Thymus (tissue), 11 donors: ENCODE results near the gene LHPP. TPM values are rescaled to one million over a fixed set of nuclear protein-coding genes. Genes with fewer than 3 reads are reported as not detected.
A peak's percentile ranks its signal among the peaks of the same experiment; 100 is the strongest.

Source experiments
- DNase-seq, 9 donors: peaks; one replicate each; pipeline ENCODE4 v3.0.0-alpha.2; 2013; ENCODE audit warnings: low spot score in 9 of 9, low read depth in 6 of 9, missing footprints in 1 of 9
- H3K27ac ChIP-seq, 2 donors: one replicate each; pipeline ENCODE4 v1.5.1; 2013; ENCODE audit warnings: control low read depth in 1 of 2, low read depth in 1 of 2, low read length in 1 of 2, mild to moderate bottlenecking in 1 of 2, moderate library complexity in 1 of 2
- H3K27me3 ChIP-seq, 2 donors: one replicate each; pipeline ENCODE4 v1.5.1; 2013; ENCODE audit warnings: low read length in 1 of 2; ENCODE audit not compliant: control insufficient read depth in 2 of 2, insufficient read depth in 1 of 2
- H3K36me3 ChIP-seq, 2 donors: one replicate each; pipeline ENCODE4 v1.5.1; 2013; ENCODE audit warnings: low read length in 1 of 2, mild to moderate bottlenecking in 1 of 2, moderate library complexity in 1 of 2; ENCODE audit not compliant: control insufficient read depth in 2 of 2, insufficient read depth in 2 of 2
- H3K4me1 ChIP-seq, 2 donors: one replicate each; pipeline ENCODE4 v1.5.1; 2013; ENCODE audit warnings: low read length in 2 of 2; ENCODE audit not compliant: control insufficient read depth in 2 of 2, insufficient read depth in 2 of 2
- H3K4me3 ChIP-seq, 2 donors: one replicate each; pipeline ENCODE4 v1.5.1; 2013; ENCODE audit warnings: low read length in 2 of 2, control low read depth in 1 of 2, mild to moderate bottlenecking in 1 of 2
- H3K9me3 ChIP-seq, 2 donors: one replicate each; pipeline ENCODE4 v1.5.1; 2013; ENCODE audit warnings: low read length in 1 of 2, mild to moderate bottlenecking in 1 of 2; ENCODE audit not compliant: control insufficient read depth in 2 of 2, insufficient read depth in 1 of 2
- WGBS: extraction: QIAGEN DNeasy Blood & Tissue Kit; methylation state at CpG from one replicate; pipeline ENCODE4 v1.1.7; 2013; 5-methylcytosine and 5-hydroxymethylcytosine counted together
- polyA plus RNA-seq: library from polyadenylated mRNA; stranded (reverse); fragments of 200-250 nt; gene quantifications from one replicate; pipeline ENCODE4 v1.2.3, GENCODE V29; 2013
- total RNA-seq: library from RNA; stranded (reverse); fragments of 120-200 nt; gene quantifications from one replicate; pipeline ENCODE4 v1.2.4, GENCODE V29; 2013
- donor health status: healthy.

The LHPP gene
- total and polyA plus RNA-seq, 2 donors = 6.3 to 13.5 TPM

DNA sequence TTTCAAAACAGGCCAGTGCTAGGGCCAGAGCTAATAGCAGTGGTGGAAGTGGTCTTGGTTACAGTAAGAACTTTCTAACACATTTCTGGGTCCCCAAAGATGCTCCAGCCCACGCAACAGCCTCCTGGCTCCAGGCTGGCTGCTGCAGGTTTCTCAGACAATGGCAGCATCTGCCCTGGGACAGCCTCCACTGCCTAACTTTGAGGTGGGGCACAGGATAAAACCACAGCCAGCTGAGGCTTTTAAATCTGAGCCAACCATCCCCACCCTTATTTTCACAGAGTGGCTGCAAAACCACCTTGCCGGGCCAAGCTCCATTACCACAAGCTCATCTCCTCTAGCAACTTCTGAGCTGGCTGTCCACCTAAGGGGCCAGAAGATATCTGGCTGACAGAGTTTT is 197.8 kb downstream of the LHPP start:
- H3K27me3 ChIP-seq = no peaks in the 10 kb centered on the region
- H3K4me3 ChIP-seq = no peak overlapping the region
- peak in 1 of 9 donors; percentile 25 for DNase-seq
- H3K9me3 ChIP-seq = peaks cover 0 to 3% of the 10 kb centered on the region in 2 donors
- peaks cover 57 to 82% of the 10 kb centered on the region in 2 donors for H3K4me1 ChIP-seq
- peak overlapping the region; percentile 25 to 94 for H3K27ac ChIP-seq
- H3K36me3 ChIP-seq = peaks cover 50 to 62% of the 10 kb centered on the region in 2 donors
- WGBS = 48% methylated on average over 2 of the region's 2 CpGs

GRCh38 chr10:124660404-124661125 is 198.9 kb downstream of the LHPP start:
- Histone ChIP-seq H3K4me1 (peaks cover 46 to 74% of the 10 kb centered on the region in 2 donors), H3K4me3 (no peak overlapping the region), H3K27ac (peak overlapping the region in 1 of 2 donors; percentile 5), H3K9me3 (peaks cover 0 to 3% of the 10 kb centered on the region in 2 donors), H3K27me3 (no peaks in the 10 kb centered on the region), H3K36me3 (peaks cover 54 to 65% of the 10 kb centered on the region in 2 donors)
- DNase-seq = no peak
- WGBS = 96% methylated on average over 12 of the region's 12 CpGs

DNA sequence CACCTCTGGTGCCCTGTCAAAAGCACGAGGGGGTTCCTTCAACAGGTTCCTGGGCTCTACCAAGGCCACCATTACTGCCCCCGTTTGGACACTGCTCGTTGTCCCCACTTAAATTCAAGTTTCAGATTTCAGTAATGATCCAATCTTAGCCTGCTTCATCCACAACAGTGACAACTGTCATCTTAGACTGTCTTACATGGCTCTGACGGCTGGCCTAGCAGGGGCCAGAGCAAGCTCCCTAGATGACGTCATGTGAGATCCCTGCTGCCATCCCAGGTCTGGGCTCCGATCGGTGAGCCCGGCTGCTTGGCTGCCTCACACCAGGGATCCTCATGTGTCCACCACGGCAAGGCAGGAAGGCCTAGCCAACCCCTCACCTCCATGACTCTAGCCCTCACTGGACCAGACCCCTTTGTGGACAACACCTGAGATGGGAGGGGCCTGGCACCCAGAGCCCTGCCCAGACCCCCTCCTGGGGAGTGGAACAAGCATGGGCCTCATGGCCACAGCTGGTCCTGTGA is 200.1 kb downstream of the LHPP start:
- no peak for DNase-seq

DNA sequence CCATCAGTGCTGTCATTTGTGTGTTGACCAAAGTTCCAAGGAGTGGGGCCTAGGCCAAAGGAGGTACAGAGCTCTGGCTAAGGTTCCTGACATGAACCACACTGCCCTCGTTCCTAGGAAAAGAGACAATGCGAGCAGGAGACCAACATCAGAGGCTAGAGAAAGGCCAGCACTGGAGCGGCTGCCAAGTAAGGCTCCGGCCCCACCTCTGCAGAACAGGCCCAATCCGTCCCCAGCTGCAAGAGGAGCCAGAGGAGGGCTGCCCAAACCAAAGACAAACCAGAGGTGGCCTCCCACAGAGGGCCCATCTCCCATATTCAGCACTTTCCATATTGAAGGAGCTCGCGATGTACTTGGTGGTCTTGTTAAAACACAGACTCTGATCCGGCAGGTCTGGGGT is 201.6 kb downstream of the LHPP start:
- WGBS = 95% methylated on average over 8 of the region's 8 CpGs
- Histone ChIP-seq H3K36me3 (peaks cover 70 to 78% of the 10 kb centered on the region in 2 donors), H3K4me1 (peaks cover 30 to 74% of the 10 kb centered on the region in 2 donors), H3K9me3 (no peaks in the 10 kb centered on the region), H3K27ac (no peak overlapping the region), H3K4me3 (no peak overlapping the region), H3K27me3 (no peaks in the 10 kb centered on the region)
- no peak for DNase-seq

More for the DNA sequence above, 200.1 kb downstream of the LHPP start:
- H3K27me3 ChIP-seq = no peaks in the 10 kb centered on the region
- no peak overlapping the region for H3K4me3 ChIP-seq
- H3K4me1 ChIP-seq = peaks cover 34 to 70% of the 10 kb centered on the region in 2 donors
- no peak overlapping the region for H3K27ac ChIP-seq
- H3K9me3 ChIP-seq = peaks cover 0 to 3% of the 10 kb centered on the region in 2 donors
- H3K36me3 ChIP-seq = peaks cover 57 to 67% of the 10 kb centered on the region in 2 donors
- WGBS = 97% methylated on average over 9 of the region's 9 CpGs

Other genes with a start within 250 kb of the LHPP start
- 41.4 TPM for gene OAT, start 42.9 kb upstream of the LHPP start, total RNA-seq
- gene OAT, start 42.9 kb upstream of the LHPP start, polyA plus RNA-seq = 50.9 TPM
- 0.05 TPM for gene NKX1-2, start 11.8 kb upstream of the LHPP start, total RNA-seq
- 0.05 TPM for gene NKX1-2, start 11.8 kb upstream of the LHPP start, polyA plus RNA-seq